ENCODE results near the gene MICU2. TPM values are rescaled to one million over a fixed set of nuclear protein-coding genes. Genes with fewer than 3 reads are reported as not detected.
A peak's percentile ranks its signal among the peaks of the same experiment; 100 is the strongest.

The MICU2 gene
- total RNA-seq, result 10 to 100 TPM; 31.6 to 39.5 (median 36.0) TPM

GRCh38 chr13:21603531-21604448 lies at the start of gene MICU2:
Gene MICU2, minus strand, starts transcription at chr13:21604170. Its CDS starts 22 bp downstream, at chr13:21604148.
- intact Hi-C loops (cut with DNase I), result no loop called here

GRCh38 chr13:21641629-21642028 lies 37.7 kb upstream of the MICU2 start:
- intact Hi-C loops (cut with DNase I), result no loop called here

More at GRCh38 chr13:21603531-21604448, at the start of gene MICU2:
- DNase-seq (ENCODE audit: extremely low spot score), result peak; percentile 96
- no peaks in the 10 kb centered on the region for H3K36me3 ChIP-seq
- peak within 1 kb of the TSS; percentile 92 to 98 (median 94) for H3K27ac ChIP-seq (replicated peaks in 1 of 4)
- TF ChIP-seq POLR2A (IDR thresholded peaks at IDR 0.05; ENCODE audit: low read depth) (peak; percentile 75), CTCF (IDR thresholded peaks at IDR 0.05) (peak; percentile 15 to 39 (median 35)), EP300 (IDR thresholded peaks at IDR 0.05) (no peak), POLR2AphosphoS5 (IDR thresholded peaks at IDR 0.05) (peak; percentile 90 to 93)
- WGBS, result 2% methylated on average over 25 of the region's 77 CpGs
- H3K4me1 ChIP-seq, result peaks cover 6 to 20% (median 12%) of the 10 kb centered on the region in 4 donors
- peak within 1 kb of the TSS; percentile 69 to 88 (median 80) for H3K4me3 ChIP-seq
- peaks cover 0 to 10% (median 0%) of the 10 kb centered on the region in 4 donors for H3K27me3 ChIP-seq
- no peaks in the 10 kb centered on the region for H3K9me3 ChIP-seq

GRCh38 chr13:21639561-21639960 lies 35.6 kb upstream of the MICU2 start:
- intact Hi-C loops (cut with DNase I), result no loop called here
- H3K4me3 ChIP-seq, result no peak overlapping the region
- H3K4me1 ChIP-seq, result no peaks in the 10 kb centered on the region
- TF ChIP-seq POLR2A (IDR thresholded peaks at IDR 0.05; ENCODE audit: low read depth), result no peak
- TF ChIP-seq CTCF (IDR thresholded peaks at IDR 0.05), result no peak
- TF ChIP-seq EP300 (IDR thresholded peaks at IDR 0.05), result no peak
- TF ChIP-seq POLR2AphosphoS5 (IDR thresholded peaks at IDR 0.05), result no peak
- no peak overlapping the region for H3K27ac ChIP-seq (replicated peaks in 1 of 4)
- WGBS, result 79% methylated on average over 5 of the region's 5 CpGs
- no peak for DNase-seq (ENCODE audit: extremely low spot score)
- peaks cover 0 to 16% (median 0%) of the 10 kb centered on the region in 4 donors for H3K27me3 ChIP-seq
- no peaks in the 10 kb centered on the region for H3K9me3 ChIP-seq
- H3K36me3 ChIP-seq, result no peaks in the 10 kb centered on the region

More at GRCh38 chr13:21641629-21642028, 37.7 kb upstream of the MICU2 start:
- H3K9me3 ChIP-seq, result no peaks in the 10 kb centered on the region
- no peak for DNase-seq (ENCODE audit: extremely low spot score)
- H3K4me3 ChIP-seq, result no peak overlapping the region
- H3K4me1 ChIP-seq, result no peaks in the 10 kb centered on the region
- no peak overlapping the region for H3K27ac ChIP-seq (replicated peaks in 1 of 4)
- H3K27me3 ChIP-seq, result peaks cover 0 to 14% (median 0%) of the 10 kb centered on the region in 4 donors
- H3K36me3 ChIP-seq, result no peaks in the 10 kb centered on the region
- 86% methylated on average over 2 of the region's 2 CpGs for whole genome bisulfite sequencing
- TF ChIP-seq CTCF (IDR thresholded peaks at IDR 0.05), result no peak
- TF ChIP-seq EP300 (IDR thresholded peaks at IDR 0.05), result no peak
- TF ChIP-seq POLR2A (IDR thresholded peaks at IDR 0.05; ENCODE audit: low read depth), result no peak
- no peak for TF ChIP-seq POLR2AphosphoS5 (IDR thresholded peaks at IDR 0.05)

- Histone ChIP-seq H3K36me3 (no peaks in the 10 kb centered on the region), H3K9me3 (no peaks in the 10 kb centered on the region), H3K4me1 (no peaks in the 10 kb centered on the region), H3K4me3 (no peak overlapping the region), H3K27me3 (peaks cover 0 to 16% (median 0%) of the 10 kb centered on the region in 4 donors), H3K27ac (replicated peaks in 1 of 4) (no peak overlapping the region)
- 45% methylated on average over 6 of the region's 6 CpGs for WGBS
- intact Hi-C loops (cut with DNase I), result no loop called here
- DNase-seq (ENCODE audit: extremely low spot score), result no peak
- no peak for TF ChIP-seq POLR2AphosphoS5 (IDR thresholded peaks at IDR 0.05)
- TF ChIP-seq CTCF (IDR thresholded peaks at IDR 0.05), result peak; percentile 54 to 77 (median 74)
Observed at GRCh38 chr13:21638319-21639282, 34.6 kb upstream of the MICU2 start.
